NCI-H1930 (cell line): ENCODE measurements around the gene TUBG1.
A peak's percentile ranks its signal among the peaks of the same experiment; 100 is the strongest.
"Not testable (repeated sequence)": the region's sequence is repeated elsewhere in the genome, so short reads cannot be mapped to it uniquely, and the experiment has no call there.

Source experiments
- DNase-seq, 2 experiments: peaks; one replicate each; lab custom pipeline; 2025; lab: John Stamatoyannopoulos, UW

TUBG1 gene

GRCh38 chr17:42623732-42624596 lies 14.5 kb downstream of the TUBG1 start:
- no peak for DNase-seq

GRCh38 chr17:42627032-42627764 lies 17.7 kb downstream of the TUBG1 start:
- DNase-seq, result not testable (repeated sequence)

- no peak for DNase-seq
Measured at GRCh38 chr17:42629411-42630009, 20.0 kb downstream of the TUBG1 start.

GRCh38 chr17:42632949-42633444 lies 23.5 kb downstream of the TUBG1 start:
- DNase-seq, result no peak

GRCh38 chr17:42639525-42640113 lies 30.1 kb downstream of the TUBG1 start:
- no peak for DNase-seq

- DNase-seq, result no peak
Measured at GRCh38 chr17:42640121-42640520, 30.6 kb downstream of the TUBG1 start.

GRCh38 chr17:42642336-42642735 lies 32.9 kb downstream of the TUBG1 start:
- DNase-seq, result no peak

- DNase-seq, result no peak
Measured at GRCh38 chr17:42647778-42648177, 38.3 kb downstream of the TUBG1 start.

- no peak for DNase-seq
Measured at GRCh38 chr17:42651392-42651791, 41.9 kb downstream of the TUBG1 start.

GRCh38 chr17:42653179-42654124 lies 44.0 kb downstream of the TUBG1 start:
- DNase-seq, result no peak

- DNase-seq, result no peak
Measured at GRCh38 chr17:42655528-42655927, 46.0 kb downstream of the TUBG1 start.

- no peak for DNase-seq
Measured at GRCh38 chr17:42657824-42658588, 48.5 kb downstream of the TUBG1 start.

GRCh38 chr17:42659079-42659931 lies 49.8 kb downstream of the TUBG1 start, which contains the start of gene TUBG2:
Gene TUBG2 (plus strand): TSS chr17:42659284. CDS start chr17:42659504, 220 bp downstream.
- peak; percentile 91 to 94 for DNase-seq

- DNase-seq, result not testable (repeated sequence)
Measured at GRCh38 chr17:42659932-42660274, 50.4 kb downstream of the TUBG1 start.

GRCh38 chr17:42660692-42661345 lies 51.3 kb downstream of the TUBG1 start:
- DNase-seq, result no peak
